Adrenal gland (tissue), 5 donors: ENCODE data around the gene ALG12.

Experiments
- POLR2A ChIP-seq, 2 donors: fragments of 450-650 bp; IDR thresholded peaks; one replicate each; pipeline ENCODE4 v1.6.1; 2017; ENCODE audit warnings: antibody characterized with exemption in 2 of 2, mild to moderate bottlenecking in 2 of 2, moderate library complexity in 1 of 2
- TF ChIP-seq, protein P1 (sequence below), 6 experiments: fragments of 450-650 bp in 4 of 6; fragments of 200-600 bp in 2 of 6; sonication (generic) in 1 of 6; IDR thresholded peaks; 1 replicate in 5 of 6; 2 replicates in 1 of 6; pipeline versions ENCODE4 v1.5.1 to v1.8.0; 2016 to 2021; ENCODE audit warnings: antibody characterized with exemption in 6 of 6, mild to moderate bottlenecking in 2 of 6, moderate library complexity in 1 of 6
- donor health status: DM: no; HTN: no; CAD: no.

DNA sequence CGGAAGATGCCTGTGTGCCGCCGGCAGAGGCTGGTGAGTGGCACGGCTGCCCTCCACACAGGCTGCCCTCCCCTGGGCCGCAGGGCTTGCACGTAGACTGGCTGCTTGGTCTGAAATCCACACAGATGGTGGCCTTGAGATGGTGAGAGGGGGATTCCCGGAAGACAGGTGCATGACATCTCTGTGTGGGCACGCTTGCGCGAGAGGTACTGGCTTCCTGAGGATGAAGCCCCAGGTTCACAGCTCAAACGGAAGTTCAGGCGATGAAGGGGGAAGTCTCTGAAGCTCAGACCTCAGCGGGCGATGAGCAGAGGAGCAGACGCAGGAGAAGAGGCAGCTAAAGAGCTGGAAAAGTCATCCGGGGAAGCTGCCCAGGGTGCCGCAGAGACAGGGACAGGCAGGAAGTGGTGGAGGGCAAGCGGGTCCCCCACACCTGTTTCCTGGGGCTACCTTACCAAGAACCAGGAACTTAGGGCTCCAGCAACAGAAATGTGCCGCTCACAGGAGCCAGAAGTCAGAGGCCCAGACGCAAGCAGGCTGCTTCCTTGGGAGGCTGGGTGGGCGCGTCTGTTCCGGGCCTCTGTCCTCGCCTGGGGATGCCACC is 7.4 kb upstream of the ALG12 start:
- TF ChIP-seq, protein P1, sequence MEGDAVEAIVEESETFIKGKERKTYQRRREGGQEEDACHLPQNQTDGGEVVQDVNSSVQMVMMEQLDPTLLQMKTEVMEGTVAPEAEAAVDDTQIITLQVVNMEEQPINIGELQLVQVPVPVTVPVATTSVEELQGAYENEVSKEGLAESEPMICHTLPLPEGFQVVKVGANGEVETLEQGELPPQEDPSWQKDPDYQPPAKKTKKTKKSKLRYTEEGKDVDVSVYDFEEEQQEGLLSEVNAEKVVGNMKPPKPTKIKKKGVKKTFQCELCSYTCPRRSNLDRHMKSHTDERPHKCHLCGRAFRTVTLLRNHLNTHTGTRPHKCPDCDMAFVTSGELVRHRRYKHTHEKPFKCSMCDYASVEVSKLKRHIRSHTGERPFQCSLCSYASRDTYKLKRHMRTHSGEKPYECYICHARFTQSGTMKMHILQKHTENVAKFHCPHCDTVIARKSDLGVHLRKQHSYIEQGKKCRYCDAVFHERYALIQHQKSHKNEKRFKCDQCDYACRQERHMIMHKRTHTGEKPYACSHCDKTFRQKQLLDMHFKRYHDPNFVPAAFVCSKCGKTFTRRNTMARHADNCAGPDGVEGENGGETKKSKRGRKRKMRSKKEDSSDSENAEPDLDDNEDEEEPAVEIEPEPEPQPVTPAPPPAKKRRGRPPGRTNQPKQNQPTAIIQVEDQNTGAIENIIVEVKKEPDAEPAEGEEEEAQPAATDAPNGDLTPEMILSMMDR (IDR thresholded peaks at IDR 0.05) = no peak
- TF ChIP-seq POLR2A (IDR thresholded peaks at IDR 0.05) = no peak
